LNCaP clone FGC (cell line): Measurements from ENCODE around the gene OR10G7.

Source experiments
- DNase-seq: peaks from one replicate; pipeline ENCODE4 v3.0.0-alpha.2; 2011; ENCODE audit warnings: low read depth
- H3K4me3 ChIP-seq: 2 replicates; pipeline ENCODE4 v1.5.1; 2011; ENCODE audit warnings: mild to moderate bottlenecking, low read depth, low read length, control low read depth
- TF ChIP-seq, protein P1 (sequence below): IDR thresholded peaks from 2 replicates; pipeline ENCODE4 v1.5.1; 2012; ENCODE audit warnings: mild to moderate bottlenecking; ENCODE audit not compliant: control insufficient read depth, insufficient read depth; ENCODE audit errors: extremely low read depth

OR10G7 gene

DNA sequence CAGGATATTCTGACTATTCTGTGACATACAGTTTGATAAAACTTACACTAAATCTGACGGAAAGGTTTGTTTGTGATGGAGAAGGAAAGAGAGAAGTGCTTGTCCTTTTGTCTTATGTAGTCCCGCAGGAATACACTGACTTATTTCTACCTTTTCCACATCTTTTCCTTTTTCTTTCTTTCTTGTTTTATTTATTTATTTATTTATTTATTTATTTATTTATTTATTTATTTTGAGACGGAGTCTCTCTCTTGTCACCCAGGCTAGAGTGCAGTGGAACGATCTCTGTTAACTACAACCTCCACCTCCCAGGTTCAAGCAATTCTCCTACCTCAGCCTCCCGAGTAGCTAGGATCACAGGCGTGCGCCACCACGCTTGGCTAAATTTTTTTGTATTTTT is 31.0 kb upstream of the OR10G7 start:
- no peak for DNase-seq
- no peak overlapping the region for H3K4me3 ChIP-seq
- TF ChIP-seq, protein P1, sequence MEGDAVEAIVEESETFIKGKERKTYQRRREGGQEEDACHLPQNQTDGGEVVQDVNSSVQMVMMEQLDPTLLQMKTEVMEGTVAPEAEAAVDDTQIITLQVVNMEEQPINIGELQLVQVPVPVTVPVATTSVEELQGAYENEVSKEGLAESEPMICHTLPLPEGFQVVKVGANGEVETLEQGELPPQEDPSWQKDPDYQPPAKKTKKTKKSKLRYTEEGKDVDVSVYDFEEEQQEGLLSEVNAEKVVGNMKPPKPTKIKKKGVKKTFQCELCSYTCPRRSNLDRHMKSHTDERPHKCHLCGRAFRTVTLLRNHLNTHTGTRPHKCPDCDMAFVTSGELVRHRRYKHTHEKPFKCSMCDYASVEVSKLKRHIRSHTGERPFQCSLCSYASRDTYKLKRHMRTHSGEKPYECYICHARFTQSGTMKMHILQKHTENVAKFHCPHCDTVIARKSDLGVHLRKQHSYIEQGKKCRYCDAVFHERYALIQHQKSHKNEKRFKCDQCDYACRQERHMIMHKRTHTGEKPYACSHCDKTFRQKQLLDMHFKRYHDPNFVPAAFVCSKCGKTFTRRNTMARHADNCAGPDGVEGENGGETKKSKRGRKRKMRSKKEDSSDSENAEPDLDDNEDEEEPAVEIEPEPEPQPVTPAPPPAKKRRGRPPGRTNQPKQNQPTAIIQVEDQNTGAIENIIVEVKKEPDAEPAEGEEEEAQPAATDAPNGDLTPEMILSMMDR = no peak

DNA sequence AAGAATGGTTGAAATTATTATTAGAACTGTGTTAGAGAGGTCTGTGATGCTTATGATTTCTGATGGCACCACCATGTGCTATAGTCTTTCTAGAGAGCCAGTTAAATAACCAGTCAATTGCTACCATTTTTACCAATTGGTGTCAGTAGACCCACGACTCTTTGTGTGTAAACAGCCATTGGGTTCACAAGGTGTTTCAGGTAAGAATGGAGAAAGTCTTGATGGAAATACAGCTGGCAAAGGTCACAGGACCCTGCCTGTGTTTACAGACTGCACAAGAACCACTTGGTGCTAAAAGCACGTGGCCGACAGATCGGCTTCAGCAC is 30.5 kb upstream of the OR10G7 start:
- TF ChIP-seq, protein P1 = no peak
- H3K4me3 ChIP-seq = no peak overlapping the region

DNA sequence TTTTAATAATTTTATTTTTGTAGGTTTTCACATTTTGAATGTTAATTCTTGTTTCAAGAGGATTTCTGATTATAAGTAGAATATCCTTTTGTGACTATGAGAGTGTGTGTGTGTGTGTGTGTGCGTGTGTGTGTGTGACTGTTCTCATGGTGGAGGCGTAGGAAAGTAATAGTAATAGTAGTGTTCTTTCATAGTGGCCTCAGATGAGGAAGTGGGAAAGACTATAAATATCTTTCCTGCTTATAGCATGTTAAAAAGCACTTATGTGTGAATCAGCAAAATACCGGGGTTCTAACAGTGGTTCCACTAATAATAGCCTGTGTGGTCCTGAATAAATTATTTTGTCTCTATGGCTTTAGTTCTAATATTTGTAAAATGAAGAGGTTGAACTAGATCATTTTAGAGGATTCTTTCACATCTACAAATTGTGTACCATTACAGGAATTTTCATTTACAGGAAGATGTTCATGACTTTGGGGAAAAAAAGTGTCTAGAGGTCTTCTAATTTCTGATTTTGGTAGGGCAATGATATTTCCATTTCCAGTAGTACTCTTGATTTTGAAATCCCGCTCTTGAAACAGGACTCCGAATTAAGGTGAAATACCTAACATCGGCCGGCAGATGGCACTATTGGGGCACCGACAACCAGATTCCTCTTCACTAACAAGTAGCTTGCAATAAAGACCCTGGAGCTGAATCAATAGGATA is 29.9 kb upstream of the OR10G7 start:
- no peak overlapping the region for H3K4me3 ChIP-seq
- DNase-seq = peak; percentile 50
- TF ChIP-seq, protein P1 = peak; percentile 77

More for the DNA sequence above, 30.5 kb upstream of the OR10G7 start:
- no peak for DNase-seq

DNA sequence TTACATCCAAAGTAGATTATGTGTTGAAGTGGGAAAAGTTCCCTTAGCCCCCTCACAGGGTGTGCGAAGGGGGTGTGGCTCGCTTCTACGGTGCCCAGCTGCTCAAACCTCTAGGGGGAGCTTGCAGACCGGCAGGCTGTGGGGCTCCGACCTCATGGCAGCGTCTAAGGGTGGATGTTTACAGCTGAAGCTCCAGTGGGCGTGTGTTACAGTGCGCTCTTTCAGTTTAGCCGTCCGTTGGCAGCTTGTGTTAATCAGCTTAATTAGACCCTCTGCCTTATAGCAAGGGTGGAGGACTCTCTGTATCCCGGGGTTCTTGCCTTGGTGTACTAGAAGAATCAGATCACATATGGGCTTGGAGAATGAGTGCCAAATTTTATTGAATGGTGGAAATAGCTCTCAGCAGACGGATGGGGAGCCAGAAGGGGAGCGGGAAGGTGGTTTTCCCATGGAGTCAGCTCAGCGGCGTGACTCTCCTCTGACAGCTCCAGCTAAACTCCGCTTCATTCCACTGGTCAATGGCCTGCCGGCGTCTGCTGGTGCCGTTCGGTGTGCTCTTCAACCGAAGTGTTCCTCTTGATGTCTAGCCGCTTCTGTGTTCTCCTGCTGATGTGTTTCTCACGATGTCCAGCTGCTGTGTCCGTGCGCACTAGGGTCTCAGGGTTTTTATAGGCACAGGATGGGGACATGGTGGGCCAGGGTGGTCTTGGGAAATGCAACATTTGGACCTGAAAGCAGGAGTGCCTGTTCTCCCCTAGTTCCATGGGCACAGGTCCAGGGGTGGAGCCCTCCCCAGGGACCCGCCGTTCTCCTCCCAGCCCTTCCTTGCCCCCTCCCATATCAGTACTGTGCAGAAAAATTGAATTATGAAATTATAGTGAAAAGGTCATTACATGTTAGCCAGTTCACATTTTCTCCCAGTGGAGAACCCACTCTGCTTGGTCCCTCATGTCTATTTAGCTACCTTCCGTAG is 28.6 kb upstream of the OR10G7 start:
- TF ChIP-seq, protein P1 = peak; percentile 67
- 0 out of 2 replicates have a peak overlapping the region, but pooled peaks have one; percentile 32 for H3K4me3 ChIP-seq
- no peak for DNase-seq

DNA sequence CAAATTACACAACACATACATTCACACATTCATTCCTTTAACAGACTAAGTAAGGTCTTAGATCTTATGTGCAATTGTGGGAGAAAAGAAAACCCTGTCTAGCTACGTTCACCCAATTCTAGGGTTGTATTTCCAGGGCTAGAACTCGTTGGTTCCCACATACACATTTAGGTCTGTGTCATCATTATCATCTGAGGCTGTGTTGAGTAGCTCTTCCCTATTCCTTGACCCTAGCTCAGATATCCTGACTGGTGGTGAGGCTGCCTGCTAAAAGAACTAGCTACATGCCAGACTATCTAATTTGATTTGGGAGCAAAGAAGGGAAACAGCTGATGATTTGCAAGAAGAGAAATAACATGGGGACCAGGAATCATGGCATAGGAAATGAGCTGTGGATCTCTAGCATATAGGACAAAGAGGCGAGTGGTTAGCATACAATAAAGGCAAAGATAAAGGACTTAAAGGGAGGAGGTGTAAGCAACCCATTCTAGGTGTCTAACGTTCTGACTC is 27.5 kb upstream of the OR10G7 start:
- H3K4me3 ChIP-seq = no peak overlapping the region
- DNase-seq = no peak
- TF ChIP-seq, protein P1 = no peak

DNA sequence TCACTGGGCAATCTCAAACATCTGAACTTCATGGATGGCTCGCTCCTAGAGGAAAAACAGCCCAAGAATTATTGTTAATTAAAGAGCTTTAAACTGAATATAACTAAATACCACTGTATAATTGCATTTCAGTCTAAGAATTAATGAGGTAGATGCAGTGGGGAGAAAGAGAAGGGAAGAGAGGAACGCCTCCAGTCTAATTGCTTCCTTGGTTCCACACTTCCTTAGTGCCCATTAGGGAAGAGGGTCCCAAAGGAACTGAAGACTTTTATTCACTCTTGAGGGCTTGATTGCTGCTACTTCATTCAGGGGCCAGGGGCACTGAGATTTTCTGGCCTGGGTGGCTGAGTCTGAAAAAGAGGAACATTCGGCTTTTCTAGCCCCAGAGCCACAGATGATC is 11.8 kb upstream of the OR10G7 start:
- H3K4me3 ChIP-seq = no peak overlapping the region
- DNase-seq = no peak
- TF ChIP-seq, protein P1 = no peak
